Neural crest cell (in vitro differentiated cells): Measurements from ENCODE around the gene SOX8. TPM values are rescaled to one million over a fixed set of nuclear protein-coding genes. Genes with fewer than 3 reads are reported as not detected.
"Not testable (repeated sequence)": the region's sequence is repeated elsewhere in the genome, so short reads cannot be mapped to it uniquely, and the experiment has no call there.

Experiments
- DNase-seq: peaks from one replicate; pipeline ENCODE4 v3.0.0; 2021; ENCODE audit warnings: low read depth, mixed read lengths, low spot score
- H3K27ac Mint-ChIP-seq: one replicate; pipeline ENCODE4 v1.8.0; 2021; ENCODE audit warnings: mild to moderate bottlenecking, mixed read lengths; ENCODE audit not compliant: unreplicated experiment
- H3K27me3 Mint-ChIP-seq: 2 replicates; pipeline ENCODE4 v1.8.0; 2021; ENCODE audit warnings: low read depth, mild to moderate bottlenecking, mixed read lengths
- H3K36me3 Mint-ChIP-seq: 2 replicates; pipeline ENCODE4 v1.8.0; 2021; ENCODE audit warnings: low read depth, mild to moderate bottlenecking, mixed read lengths
- H3K4me1 Mint-ChIP-seq: 2 replicates; pipeline ENCODE4 v1.8.0; 2021; ENCODE audit warnings: mixed read lengths
- H3K4me3 Mint-ChIP-seq: one replicate; pipeline ENCODE4 v1.8.0; 2021; ENCODE audit warnings: mild to moderate bottlenecking, mixed read lengths
- H3K9me3 Mint-ChIP-seq: 2 replicates; pipeline ENCODE4 v1.8.0; 2021; ENCODE audit warnings: mixed read lengths
- total RNA-seq: library from RNA; stranded (reverse); gene quantifications from 2 replicates; pipeline ENCODE4 v1.2.1, GENCODE V29; 2021
- TF ChIP-seq, protein P1 (sequence below): fragments of 200-600 bp; sonication (generic); conservative IDR thresholded peaks from 2 replicates; pipeline ENCODE4 v1.5.0; 2021; ENCODE audit warnings: antibody characterized with exemption, mild to moderate bottlenecking

SOX8 gene
- total RNA-seq, 1 donor from 2014 or later: 19.4 TPM

DNA sequence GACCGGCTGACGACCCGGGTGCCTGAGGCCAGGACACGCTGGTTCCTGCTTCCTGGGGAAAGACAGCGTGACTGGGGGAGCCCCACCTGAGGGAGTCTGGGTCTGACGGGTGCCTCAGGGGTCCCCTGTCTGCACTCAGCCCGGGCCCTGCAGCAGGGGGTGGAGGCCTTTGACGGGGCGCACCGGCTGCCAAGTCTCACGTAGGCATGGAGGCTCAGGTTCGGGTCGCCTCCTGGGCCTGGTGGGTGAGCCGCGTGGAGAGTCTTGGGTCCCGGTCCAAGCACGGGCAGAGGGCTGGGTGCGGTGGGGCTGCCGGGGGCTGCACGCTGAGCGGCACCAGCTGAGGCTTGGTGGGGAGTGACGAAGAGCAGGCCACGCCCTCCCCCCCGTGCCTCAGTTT lies 40.9 kb downstream of the SOX8 start:
- Mint-ChIP-seq H3K27me3 (no peaks in the 10 kb centered on the region), H3K4me3 (no peak overlapping the region), H3K9me3 (no peaks in the 10 kb centered on the region), H3K36me3 (no peaks in the 10 kb centered on the region), H3K27ac (no peak overlapping the region), H3K4me1 (peaks cover 6% of the 10 kb centered on the region)
- TF ChIP-seq, protein P1, sequence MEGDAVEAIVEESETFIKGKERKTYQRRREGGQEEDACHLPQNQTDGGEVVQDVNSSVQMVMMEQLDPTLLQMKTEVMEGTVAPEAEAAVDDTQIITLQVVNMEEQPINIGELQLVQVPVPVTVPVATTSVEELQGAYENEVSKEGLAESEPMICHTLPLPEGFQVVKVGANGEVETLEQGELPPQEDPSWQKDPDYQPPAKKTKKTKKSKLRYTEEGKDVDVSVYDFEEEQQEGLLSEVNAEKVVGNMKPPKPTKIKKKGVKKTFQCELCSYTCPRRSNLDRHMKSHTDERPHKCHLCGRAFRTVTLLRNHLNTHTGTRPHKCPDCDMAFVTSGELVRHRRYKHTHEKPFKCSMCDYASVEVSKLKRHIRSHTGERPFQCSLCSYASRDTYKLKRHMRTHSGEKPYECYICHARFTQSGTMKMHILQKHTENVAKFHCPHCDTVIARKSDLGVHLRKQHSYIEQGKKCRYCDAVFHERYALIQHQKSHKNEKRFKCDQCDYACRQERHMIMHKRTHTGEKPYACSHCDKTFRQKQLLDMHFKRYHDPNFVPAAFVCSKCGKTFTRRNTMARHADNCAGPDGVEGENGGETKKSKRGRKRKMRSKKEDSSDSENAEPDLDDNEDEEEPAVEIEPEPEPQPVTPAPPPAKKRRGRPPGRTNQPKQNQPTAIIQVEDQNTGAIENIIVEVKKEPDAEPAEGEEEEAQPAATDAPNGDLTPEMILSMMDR: no peak
- DNase-seq: no peak

DNA sequence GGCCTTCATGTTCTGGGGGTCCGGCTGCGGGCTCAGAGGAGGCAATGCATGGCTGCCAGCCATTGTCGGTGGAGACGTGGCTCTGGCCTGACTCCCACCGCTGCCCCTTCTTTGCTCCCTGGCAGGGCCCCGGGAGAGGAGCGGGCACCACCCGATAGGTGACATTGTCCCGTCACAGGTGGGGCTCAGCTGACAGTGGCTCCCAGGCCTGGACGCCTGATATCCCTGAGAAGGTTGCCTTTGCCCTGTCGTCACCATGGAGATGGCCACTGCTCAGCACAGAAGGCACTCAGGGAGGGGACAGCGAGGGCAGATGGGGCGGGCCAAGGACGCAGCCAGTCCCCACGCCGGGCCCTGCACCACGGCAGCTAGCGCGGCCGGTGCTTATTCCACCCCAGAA lies 42.6 kb downstream of the SOX8 start:
- Mint-ChIP-seq H3K4me1 (peaks cover 4% of the 10 kb centered on the region), H3K4me3 (no peak overlapping the region), H3K9me3 (no peaks in the 10 kb centered on the region), H3K27me3 (no peaks in the 10 kb centered on the region), H3K27ac (no peak overlapping the region), H3K36me3 (no peaks in the 10 kb centered on the region)
- TF ChIP-seq, protein P1: no peak
- DNase-seq: no peak

DNA sequence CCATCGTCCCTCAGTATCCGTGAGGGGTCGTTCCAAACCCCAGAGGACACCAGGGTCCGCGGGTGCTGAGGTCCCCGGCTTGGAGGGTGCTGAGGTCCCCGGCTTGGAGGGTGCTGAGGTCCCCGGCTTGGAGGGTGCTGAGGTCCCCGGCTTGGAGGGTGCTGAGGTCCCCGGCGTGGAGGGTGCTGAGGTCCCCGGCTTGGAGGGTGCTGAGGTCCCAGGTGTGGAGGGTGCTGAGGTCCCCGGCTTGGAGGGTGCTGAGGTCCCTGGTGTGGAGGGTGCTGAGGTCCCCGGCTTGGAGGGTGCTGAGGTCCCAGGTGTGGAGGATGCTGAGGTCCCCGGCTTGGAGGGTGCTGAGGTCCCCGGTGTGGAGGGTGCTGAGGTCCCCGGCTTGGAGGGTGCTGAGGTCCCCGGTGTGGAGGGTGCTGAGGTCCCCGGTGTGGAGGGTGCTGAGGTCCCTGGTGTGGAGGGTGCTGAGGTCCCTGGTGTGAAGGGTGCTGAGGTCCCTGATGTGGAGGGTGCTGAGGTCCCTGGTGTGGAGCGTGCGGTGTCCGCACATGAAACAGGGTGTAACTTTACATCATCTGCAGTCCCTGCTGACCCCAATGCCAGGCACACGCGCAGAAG lies 43.7 kb downstream of the SOX8 start:
- not testable (repeated sequence) for H3K27me3 Mint-ChIP-seq, H3K27ac Mint-ChIP-seq, H3K36me3 Mint-ChIP-seq, DNase-seq, H3K4me3 Mint-ChIP-seq, H3K9me3 Mint-ChIP-seq, H3K4me1 Mint-ChIP-seq

DNA sequence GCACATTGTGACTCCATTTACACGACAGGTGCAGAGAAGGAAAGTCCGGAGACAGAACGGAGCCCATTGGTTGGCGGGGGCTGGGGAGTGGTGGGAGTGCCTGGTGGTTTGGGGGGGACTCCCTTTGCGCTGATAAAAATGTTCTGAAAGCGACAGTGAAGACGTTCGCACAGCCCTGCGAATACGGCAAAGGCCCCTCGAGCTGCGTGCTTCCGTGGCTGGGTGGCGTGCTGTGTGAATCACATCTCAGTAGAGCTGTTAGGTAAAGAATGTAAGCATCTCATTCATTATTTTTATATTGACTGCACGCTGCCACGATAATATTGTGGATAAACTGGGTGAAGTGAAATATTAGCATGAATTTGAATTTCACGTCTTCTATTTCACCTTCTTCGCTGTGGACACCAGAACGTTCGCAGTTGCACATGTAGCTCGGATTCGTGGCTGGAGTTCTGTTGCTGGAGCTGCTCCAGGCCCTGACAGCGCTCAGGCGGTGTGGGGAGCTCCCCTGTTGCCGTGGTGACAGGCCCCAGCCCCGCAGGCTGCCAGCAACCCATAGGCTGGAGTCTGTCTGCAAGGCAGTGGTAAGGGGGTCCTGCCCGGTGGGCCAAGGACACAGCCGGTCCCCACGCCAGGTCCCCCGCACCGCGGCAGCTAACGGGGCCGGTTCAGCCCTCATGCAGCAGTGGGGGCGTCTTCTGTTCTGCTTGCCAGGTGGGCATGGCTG lies 44.6 kb downstream of the SOX8 start:
- H3K27ac Mint-ChIP-seq: no peak overlapping the region
- H3K36me3 Mint-ChIP-seq: no peaks in the 10 kb centered on the region
- TF ChIP-seq, protein P1: no peak
- H3K4me3 Mint-ChIP-seq: no peak overlapping the region
- peaks cover 4% of the 10 kb centered on the region for H3K4me1 Mint-ChIP-seq
- DNase-seq: no peak
- H3K9me3 Mint-ChIP-seq: no peaks in the 10 kb centered on the region
- H3K27me3 Mint-ChIP-seq: no peaks in the 10 kb centered on the region

DNA sequence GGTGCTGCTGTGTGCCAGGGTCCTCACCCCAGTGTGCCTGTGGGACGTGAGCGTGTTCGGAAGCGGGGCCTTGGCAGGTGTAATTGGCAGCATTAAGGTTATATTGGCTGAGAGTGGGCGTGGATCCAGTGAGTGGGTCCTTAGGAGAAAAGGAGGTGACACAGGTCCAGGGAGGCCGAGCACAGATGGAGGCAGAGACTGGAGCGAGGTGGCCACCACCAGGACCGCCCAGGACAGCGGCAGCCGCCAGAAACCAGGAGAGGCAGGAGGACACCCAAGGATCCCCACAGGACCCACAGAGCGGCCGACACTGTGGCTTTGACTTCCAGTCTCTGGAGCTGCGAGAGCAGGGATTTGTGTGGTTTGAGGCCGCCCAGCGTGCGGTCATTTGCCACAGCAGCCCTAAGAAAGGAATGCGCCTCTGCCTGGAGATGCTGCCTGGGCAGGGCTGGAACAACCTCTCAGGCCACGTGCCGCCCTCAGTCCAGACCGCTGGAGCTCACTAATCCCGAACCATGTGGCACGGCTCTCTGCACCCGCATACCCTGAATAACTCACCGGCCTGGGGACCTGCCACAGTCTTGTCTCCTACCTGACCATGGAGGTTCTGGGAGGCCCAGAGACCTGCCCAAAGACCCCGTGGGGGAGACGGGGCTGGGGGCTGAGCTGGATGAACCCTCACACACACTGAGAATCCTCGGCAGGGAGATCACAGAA lies 45.4 kb downstream of the SOX8 start:
- Mint-ChIP-seq H3K36me3 (no peaks in the 10 kb centered on the region), H3K27ac (peak overlapping the region; percentile 62), H3K27me3 (no peaks in the 10 kb centered on the region), H3K4me1 (peaks cover 4% of the 10 kb centered on the region), H3K9me3 (no peaks in the 10 kb centered on the region), H3K4me3 (no peak overlapping the region)
- TF ChIP-seq, protein P1: no peak
- DNase-seq: no peak

DNA sequence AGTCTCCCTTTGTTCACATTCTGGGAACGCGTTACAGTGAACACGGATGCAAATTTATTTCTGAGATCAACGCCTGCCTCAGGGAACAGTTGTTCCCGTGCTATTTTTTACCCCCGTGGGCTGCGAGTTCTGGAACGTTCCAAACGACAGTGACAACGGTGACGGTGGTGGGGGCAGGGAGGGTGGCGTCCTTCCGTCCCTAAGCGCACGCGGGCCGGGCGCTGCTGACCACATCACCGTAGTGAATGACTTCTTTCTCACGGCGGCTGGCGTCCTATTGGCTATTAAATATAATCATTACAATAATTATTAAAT lies 45.9 kb downstream of the SOX8 start:
- Mint-ChIP-seq H3K4me3 (no peak overlapping the region), H3K9me3 (no peaks in the 10 kb centered on the region), H3K36me3 (no peaks in the 10 kb centered on the region), H3K27me3 (no peaks in the 10 kb centered on the region), H3K4me1 (peaks cover 4% of the 10 kb centered on the region), H3K27ac (no peak overlapping the region)
- TF ChIP-seq, protein P1: no peak
- no peak for DNase-seq
